PC-3 (cell line): ENCODE measurements around the gene SLC25A41.

Source experiments
- CTCF ChIP-seq: fragments of 300-600 bp; sonication (generic); conservative IDR thresholded peaks from 2 replicates; pipeline ENCODE4 v1.5.1; 2017; ENCODE audit warnings: antibody characterized with exemption, low read depth, mild to moderate bottlenecking, low read length
- EZH2 ChIP-seq: fragments of 300-600 bp; sonication (generic); IDR thresholded peaks from one replicate; pipeline ENCODE4 v1.6.1; 2017; ENCODE audit warnings: antibody characterized with exemption, mild to moderate bottlenecking, low read length; ENCODE audit not compliant: unreplicated experiment

GRCh38 chr19:6442087-6442688, 8.6 kb upstream of the SLC25A41 start:
- TF ChIP-seq CTCF = no peak
- TF ChIP-seq EZH2 = no peak
